Coronary artery (tissue), 2 donors: ENCODE results near the gene CRYBA4.

Experiments
- DNase-seq: peaks from one replicate; pipeline ENCODE4 v3.0.0-alpha.2; 2017; ENCODE audit warnings: low spot score
- H3K27ac ChIP-seq, 2 donors: fragments of 200-600 bp; sonication (generic); one replicate each; pipeline ENCODE4 v1.5.1; 2016 to 2019
- H3K4me3 ChIP-seq: fragments of 200-600 bp; sonication (generic); 2 replicates; pipeline ENCODE4 v1.5.1; 2016; ENCODE audit warnings: mild to moderate bottlenecking, moderate library complexity
- CTCF ChIP-seq: fragments of 200-600 bp; sonication (generic); IDR thresholded peaks from one replicate; pipeline ENCODE4 v1.5.1; 2019; ENCODE audit warnings: antibody characterized with exemption

The CRYBA4 gene

GRCh38 chr22:26636296-26636695 lies 14.5 kb downstream of the CRYBA4 start:
- Histone ChIP-seq H3K27ac (no peak overlapping the region), H3K4me3 (no peak overlapping the region)
- DNase-seq: no peak
- TF ChIP-seq CTCF: no peak

DNA sequence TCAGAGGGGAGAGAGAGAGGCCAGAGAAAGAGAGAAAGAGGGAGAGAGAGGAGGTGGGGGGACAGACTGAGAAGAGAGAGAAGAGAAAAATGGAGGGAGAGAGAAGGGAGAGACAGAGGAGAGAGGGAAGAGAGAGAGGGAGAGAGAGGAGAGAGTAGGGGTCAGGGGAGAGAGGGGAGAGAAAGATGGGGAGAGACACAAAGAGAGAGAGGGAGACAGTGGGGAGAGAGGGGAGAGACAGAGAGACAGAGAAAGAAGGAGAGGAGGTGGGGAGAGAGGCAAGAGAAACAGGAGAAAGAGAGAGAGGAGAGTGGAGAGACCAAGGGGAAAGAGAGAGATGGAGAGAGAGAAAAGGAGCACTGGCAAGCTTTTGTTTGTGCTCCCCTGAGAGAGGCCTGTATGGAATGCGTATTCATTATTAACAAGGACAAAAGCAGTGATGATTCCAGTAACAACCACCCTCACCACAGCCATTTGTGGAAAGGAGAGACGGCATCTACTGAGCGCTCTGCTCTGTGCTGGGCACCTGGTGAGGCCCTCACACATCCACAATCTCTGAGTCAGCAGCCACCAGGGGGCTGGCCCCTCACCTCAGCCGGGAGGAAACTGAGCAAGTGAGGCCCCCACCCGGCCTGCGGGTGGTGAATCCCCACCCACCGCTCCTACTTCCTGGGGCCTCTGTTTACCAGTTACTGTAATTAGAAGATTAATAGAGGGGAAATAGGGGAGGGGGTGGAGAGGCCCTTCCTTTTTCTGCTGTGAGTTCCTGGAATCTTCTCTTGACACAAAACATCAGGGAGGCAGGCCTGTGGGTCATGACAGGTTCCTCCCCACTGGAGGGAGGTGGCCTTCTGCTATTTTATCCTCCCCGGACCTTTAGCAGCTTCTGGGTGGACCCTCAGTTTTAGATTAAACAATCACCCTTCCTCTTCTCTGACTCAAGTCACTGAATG lies 21.0 kb downstream of the CRYBA4 start:
- TF ChIP-seq CTCF: no peak
- Histone ChIP-seq H3K4me3 (no peak overlapping the region), H3K27ac (no peak overlapping the region)
- no peak for DNase-seq

DNA sequence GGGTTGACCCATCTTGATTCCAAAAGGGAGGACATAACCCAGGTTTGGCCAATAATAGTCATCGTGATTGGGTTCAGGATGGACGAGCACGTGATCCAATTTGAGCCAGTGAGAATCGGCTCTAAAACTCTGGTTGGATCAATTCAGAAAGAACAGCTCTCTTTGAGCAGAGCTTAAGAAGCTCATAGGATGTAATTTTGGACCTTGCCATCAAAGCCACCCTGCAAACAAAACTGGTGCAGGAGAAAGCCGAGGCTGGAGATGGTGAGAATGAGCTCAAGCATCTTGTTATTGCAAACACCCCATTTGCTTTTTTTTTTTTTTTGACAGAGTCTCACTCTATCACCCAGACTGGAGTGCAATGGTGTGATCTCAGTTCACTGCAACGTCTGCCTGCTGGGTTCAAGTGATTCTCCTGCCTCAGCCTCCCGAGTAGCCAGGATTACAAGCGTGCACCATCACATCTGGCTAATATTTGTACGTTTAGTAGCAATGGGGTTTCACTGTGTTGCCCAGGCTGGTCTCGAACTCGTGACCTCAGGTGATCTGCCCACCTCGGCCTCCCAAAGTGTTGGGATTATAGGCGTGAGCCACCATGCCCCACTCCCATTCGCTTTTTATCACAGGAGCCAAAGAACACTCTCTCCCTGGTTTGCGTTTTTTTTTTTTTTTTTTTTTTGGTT lies 21.8 kb downstream of the CRYBA4 start:
- DNase-seq: no peak
- no peak overlapping the region for H3K27ac ChIP-seq
- no peak for TF ChIP-seq CTCF
- H3K4me3 ChIP-seq: no peak overlapping the region

GRCh38 chr22:26646158-26646557 lies 24.4 kb downstream of the CRYBA4 start:
- no peak overlapping the region for H3K27ac ChIP-seq
- H3K4me3 ChIP-seq: no peak overlapping the region
- no peak for DNase-seq
- TF ChIP-seq CTCF: no peak

DNA sequence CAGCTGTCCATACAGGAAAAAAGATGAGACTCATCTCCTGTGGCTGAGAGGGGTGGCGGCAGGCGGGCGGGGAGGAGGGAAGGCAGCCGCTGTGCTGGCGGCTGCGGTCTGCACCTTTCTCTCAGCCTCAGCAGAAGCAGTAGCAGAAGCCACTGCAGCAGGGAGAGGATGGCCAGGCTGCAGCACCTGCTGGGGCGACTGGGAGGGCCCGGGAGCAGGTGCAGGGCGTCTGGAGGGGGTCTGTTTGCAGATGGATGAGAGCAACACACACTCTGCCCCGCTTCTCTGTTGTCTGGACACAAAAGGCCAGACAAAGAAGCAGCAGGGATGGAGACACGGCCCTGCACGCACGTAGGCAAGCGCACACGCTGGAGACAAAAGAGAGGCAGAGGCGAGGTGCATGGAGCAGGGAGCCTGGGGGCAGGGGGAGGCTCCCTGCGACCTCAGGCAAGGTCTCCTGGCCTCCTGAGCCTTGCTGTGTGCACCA lies 26.3 kb downstream of the CRYBA4 start:
- TF ChIP-seq CTCF: no peak
- Histone ChIP-seq H3K4me3 (no peak overlapping the region), H3K27ac (no peak overlapping the region)
- DNase-seq: no peak

GRCh38 chr22:26648528-26649388 lies 27.0 kb downstream of the CRYBA4 start:
- no peak overlapping the region for H3K4me3 ChIP-seq
- no peak for DNase-seq
- no peak for TF ChIP-seq CTCF
- no peak overlapping the region for H3K27ac ChIP-seq
